Suprapubic skin (tissue), 4 donors: ENCODE measurements around the gene ADORA1.

Experiments used
- CTCF ChIP-seq, 2 donors: fragments of 200-600 bp in 1 of 2; fragments of 450-650 bp in 1 of 2; sonication (generic) in 1 of 2; IDR thresholded peaks; one replicate each; pipeline ENCODE4 v1.5.1; 2016 to 2019; ENCODE audit warnings: antibody characterized with exemption in 2 of 2, mild to moderate bottlenecking in 1 of 2, moderate library complexity in 1 of 2
- EP300 ChIP-seq: sonication (generic); formaldehyde crosslinking; IDR thresholded peaks from one replicate; pipeline ENCODE4 v1.6.1; 2017; ENCODE audit warnings: antibody characterized with exemption
- POLR2A ChIP-seq, 2 donors: fragments of 450-650 bp; IDR thresholded peaks; one replicate each; pipeline ENCODE4 v1.6.1; 2017; ENCODE audit warnings: antibody characterized with exemption in 2 of 2, mild to moderate bottlenecking in 2 of 2, moderate library complexity in 2 of 2
- POLR2AphosphoS5 ChIP-seq, 3 donors: sonication (generic); formaldehyde crosslinking; IDR thresholded peaks; one replicate each; pipeline ENCODE4 v1.6.1; 2017; ENCODE audit warnings: antibody characterized with exemption in 3 of 3

GRCh38 chr1:203175237-203175826, 47.8 kb downstream of the ADORA1 start, which contains the start of gene MYBPH:
- TF ChIP-seq POLR2AphosphoS5 (IDR thresholded peaks at IDR 0.05) (no peak), POLR2A (IDR thresholded peaks at IDR 0.05) (no peak), CTCF (IDR thresholded peaks at IDR 0.05) (no peak), EP300 (no peak)
